ENCODE data around the gene SLC36A3. TPM values are rescaled to one million over a fixed set of nuclear protein-coding genes. Genes with fewer than 3 reads are reported as not detected.
"Not testable (repeated sequence)": the region's sequence is repeated elsewhere in the genome, so short reads cannot be mapped to it uniquely, and the experiment has no call there.

Gene SLC36A3
- total RNA-seq, 1 donor from 2014 or later, result not detected

- no peak for FAIRE-seq
- DNase-seq (ENCODE audit: low spot score in 2 of 2), result no peak
Observed at GRCh38 chr5:151264113-151264512, 39.5 kb downstream of the SLC36A3 start.

- FAIRE-seq (no peak), DNase-seq (ENCODE audit: low spot score in 2 of 2) (no peak)
Observed at GRCh38 chr5:151262532-151262931, 41.0 kb downstream of the SLC36A3 start.

- FAIRE-seq, result no peak
Observed at GRCh38 chr5:151259931-151260330, 43.6 kb downstream of the SLC36A3 start.

GRCh38 chr5:151258816-151259215 lies 44.8 kb downstream of the SLC36A3 start:
- FAIRE-seq, result no peak
- DNase-seq (ENCODE audit: low spot score in 2 of 2), result no peak

More at GRCh38 chr5:151259931-151260330, 43.6 kb downstream of the SLC36A3 start:
- no peak for DNase-seq (ENCODE audit: low spot score in 2 of 2)

GRCh38 chr5:151258201-151258611 lies 45.4 kb downstream of the SLC36A3 start:
- no peak for FAIRE-seq
- DNase-seq (ENCODE audit: low spot score in 2 of 2), result no peak

GRCh38 chr5:151257731-151258181 lies 45.8 kb downstream of the SLC36A3 start:
- no peak for FAIRE-seq

GRCh38 chr5:151255621-151256286 lies 47.8 kb downstream of the SLC36A3 start:
- no peak for FAIRE-seq

More at GRCh38 chr5:151257731-151258181, 45.8 kb downstream of the SLC36A3 start:
- DNase-seq (ENCODE audit: low spot score in 2 of 2), result no peak

GRCh38 chr5:151254990-151255389 lies 48.6 kb downstream of the SLC36A3 start:
- DNase-seq (ENCODE audit: low spot score in 2 of 2); FAIRE-seq: not testable (repeated sequence)

More at GRCh38 chr5:151255621-151256286, 47.8 kb downstream of the SLC36A3 start:
- no peak for DNase-seq (ENCODE audit: low spot score in 2 of 2)

GRCh38 chr5:151254556-151254955 lies 49.0 kb downstream of the SLC36A3 start:
- DNase-seq (ENCODE audit: low spot score in 2 of 2) (no peak), FAIRE-seq (no peak)

- FAIRE-seq (no peak), DNase-seq (ENCODE audit: low spot score in 2 of 2) (no peak)
Observed at GRCh38 chr5:151253605-151253950, 50.0 kb downstream of the SLC36A3 start.

GRCh38 chr5:151252762-151253604 lies 50.6 kb downstream of the SLC36A3 start, which contains the start of gene GM2A:
Gene GM2A, plus strand, starts transcription at chr5:151253185. Its CDS starts 32 bp downstream, at chr5:151253217.
- DNase-seq (ENCODE audit: low spot score in 2 of 2) (peak; percentile 92 to 96), FAIRE-seq (peak; percentile 75)

GRCh38 chr5:151251621-151252020 lies 51.9 kb downstream of the SLC36A3 start:
- no peak for DNase-seq (ENCODE audit: low spot score in 2 of 2)
- no peak for FAIRE-seq

GRCh38 chr5:151251001-151251551 lies 52.5 kb downstream of the SLC36A3 start:
- no peak for FAIRE-seq

GRCh38 chr5:151250346-151251000 lies 53.1 kb downstream of the SLC36A3 start:
- DNase-seq (ENCODE audit: low spot score in 2 of 2) (no peak), FAIRE-seq (no peak)

More at GRCh38 chr5:151251001-151251551, 52.5 kb downstream of the SLC36A3 start:
- no peak for DNase-seq (ENCODE audit: low spot score in 2 of 2)

GRCh38 chr5:151249281-151249680 lies 54.3 kb downstream of the SLC36A3 start:
- FAIRE-seq (no peak), DNase-seq (ENCODE audit: low spot score in 2 of 2) (no peak)

GRCh38 chr5:151248651-151249050 lies 54.9 kb downstream of the SLC36A3 start:
- DNase-seq (ENCODE audit: low spot score in 2 of 2) (no peak), FAIRE-seq (no peak)

- DNase-seq (ENCODE audit: low spot score in 2 of 2) (no peak), FAIRE-seq (no peak)
Observed at GRCh38 chr5:151245680-151246219, 57.8 kb downstream of the SLC36A3 start.

GRCh38 chr5:151244206-151244605 lies 59.4 kb downstream of the SLC36A3 start:
- DNase-seq (ENCODE audit: low spot score in 2 of 2) (no peak), FAIRE-seq (no peak)

- FAIRE-seq, result no peak
- no peak for DNase-seq (ENCODE audit: low spot score in 2 of 2)
Observed at GRCh38 chr5:151243564-151243963, 60.0 kb downstream of the SLC36A3 start.

GRCh38 chr5:151243127-151243526 lies 60.4 kb downstream of the SLC36A3 start:
- DNase-seq (ENCODE audit: low spot score in 2 of 2) (no peak), FAIRE-seq (no peak)

Data from frontal cortex (tissue), 4 donors.